ENCODE results near the gene GOLGA6L10.
A peak's percentile ranks its signal among the peaks of the same experiment; 100 is the strongest.
"Not testable (repeated sequence)": the region's sequence is repeated elsewhere in the genome, so short reads cannot be mapped to it uniquely, and the experiment has no call there.

GOLGA6L10 gene

DNA sequence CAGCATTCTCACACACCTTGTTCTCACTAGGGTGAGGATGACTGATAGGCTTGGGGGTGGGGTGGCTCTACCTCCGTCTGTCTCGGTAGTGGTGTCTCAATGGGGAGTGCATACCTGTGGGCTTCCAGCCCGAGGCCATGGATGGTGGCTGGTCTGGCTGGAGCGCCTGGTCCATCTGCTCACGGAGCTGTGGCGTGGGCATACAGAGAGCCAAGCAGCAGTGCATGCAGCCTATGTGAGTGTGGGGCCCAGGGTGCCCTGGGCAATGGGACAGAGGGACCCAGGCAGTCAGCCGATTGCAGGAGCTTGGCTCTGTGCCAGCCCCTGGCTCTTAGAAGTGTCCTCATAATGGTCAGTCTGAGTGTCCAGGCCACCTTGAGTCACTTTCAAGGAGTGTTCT lies 31.8 kb downstream of the GOLGA6L10 start:
- DNase-seq (ENCODE audit: low spot score), result not testable (repeated sequence)

DNA sequence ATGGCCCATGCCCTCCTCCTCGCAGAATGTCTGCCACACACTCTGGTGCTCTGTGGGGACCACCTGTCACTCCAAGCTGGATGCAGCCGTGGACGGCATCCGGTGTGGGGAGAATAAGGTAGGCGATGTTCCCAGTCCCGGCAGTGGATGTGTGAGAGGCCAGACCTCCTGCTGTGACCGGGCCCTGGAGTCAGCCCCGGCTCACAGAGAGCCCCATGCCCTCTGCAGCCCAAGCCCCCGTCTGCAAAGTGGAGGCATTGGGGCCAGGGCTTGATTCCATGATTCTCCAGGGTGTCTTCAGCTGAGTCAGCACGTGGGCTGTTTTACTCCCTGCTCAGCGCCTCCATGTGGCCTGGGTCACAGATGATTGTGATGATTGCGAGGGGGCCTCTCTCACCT lies 32.2 kb downstream of the GOLGA6L10 start:
- DNase-seq (ENCODE audit: low spot score), result no peak

DNA sequence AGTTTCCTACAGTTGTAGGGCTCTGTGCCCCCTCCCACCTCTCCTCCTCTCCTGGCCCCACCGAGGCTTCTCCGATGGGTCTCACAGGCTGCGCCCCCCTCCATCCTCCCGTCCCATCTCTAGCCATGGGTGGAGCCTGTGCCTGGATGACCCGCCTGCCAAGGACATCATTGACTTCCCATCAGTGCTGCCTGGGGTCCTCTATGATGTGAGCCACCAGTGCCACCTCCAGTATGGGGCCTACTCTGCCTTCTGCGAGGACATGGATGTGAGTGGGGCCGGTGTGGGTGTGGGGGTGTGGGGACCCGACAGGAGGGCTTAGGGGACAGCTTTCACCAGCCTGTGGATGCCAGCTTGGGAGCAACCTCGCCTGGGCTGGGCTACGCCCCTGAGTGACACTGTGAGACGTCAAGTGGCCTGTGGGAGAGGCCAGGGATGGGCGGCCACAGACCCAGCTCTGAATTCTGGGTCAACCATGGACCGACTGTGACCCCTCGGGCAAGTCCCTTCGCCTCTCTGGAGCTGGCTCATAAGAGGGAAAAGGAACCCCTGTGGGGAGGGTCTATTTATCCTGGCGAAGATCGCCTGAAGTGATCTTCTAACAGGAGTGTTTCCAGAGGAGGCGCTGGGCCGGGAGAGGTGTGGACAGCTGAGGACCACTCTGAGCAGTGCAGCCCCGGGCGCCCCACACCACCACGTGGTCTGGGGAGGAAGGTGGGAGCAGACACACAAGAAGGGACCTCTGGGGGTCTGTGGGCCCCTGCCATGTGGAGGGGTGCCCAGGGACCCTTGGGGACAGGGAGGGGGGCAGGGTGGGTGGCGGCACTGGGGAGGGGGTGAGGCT lies 32.8 kb downstream of the GOLGA6L10 start:
- not testable (repeated sequence) for DNase-seq (ENCODE audit: low spot score)

DNA sequence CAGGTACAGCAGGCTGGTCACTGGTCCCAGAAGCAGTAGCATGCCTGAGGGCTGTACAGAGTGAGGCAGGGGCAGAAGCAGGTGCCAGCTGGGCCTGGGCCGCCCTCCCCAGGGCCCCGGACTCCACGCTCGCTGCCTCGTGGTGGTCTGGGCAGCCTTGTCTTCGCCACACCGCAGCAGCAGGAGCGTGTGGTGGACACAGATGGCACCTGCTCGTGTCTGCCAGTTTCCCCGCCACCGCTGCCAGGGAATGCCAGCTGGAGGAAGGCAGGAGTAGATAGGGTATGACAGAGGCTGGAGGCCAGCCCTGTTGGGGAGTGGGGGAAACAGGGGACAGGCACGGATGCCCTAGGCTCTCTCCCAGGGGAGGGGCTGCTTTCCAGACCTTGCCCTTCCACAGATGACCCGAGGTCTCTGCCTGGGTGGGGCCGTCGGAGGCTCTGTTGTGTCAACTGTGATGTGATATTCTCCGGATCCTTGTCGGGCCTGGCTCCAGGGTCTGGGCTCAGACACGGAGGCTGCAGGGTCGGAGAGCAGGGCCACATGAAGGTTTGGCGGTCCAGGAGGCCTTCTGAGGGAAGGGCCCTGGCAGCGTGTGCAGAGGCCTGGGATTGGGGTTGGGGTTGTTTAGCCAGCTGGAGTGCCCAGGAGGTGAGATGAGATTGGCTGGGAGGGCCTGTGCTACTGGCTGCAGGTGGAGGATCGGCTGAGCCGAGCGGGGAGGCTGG lies 33.6 kb downstream of the GOLGA6L10 start:
- no peak for DNase-seq (ENCODE audit: low spot score)

DNA sequence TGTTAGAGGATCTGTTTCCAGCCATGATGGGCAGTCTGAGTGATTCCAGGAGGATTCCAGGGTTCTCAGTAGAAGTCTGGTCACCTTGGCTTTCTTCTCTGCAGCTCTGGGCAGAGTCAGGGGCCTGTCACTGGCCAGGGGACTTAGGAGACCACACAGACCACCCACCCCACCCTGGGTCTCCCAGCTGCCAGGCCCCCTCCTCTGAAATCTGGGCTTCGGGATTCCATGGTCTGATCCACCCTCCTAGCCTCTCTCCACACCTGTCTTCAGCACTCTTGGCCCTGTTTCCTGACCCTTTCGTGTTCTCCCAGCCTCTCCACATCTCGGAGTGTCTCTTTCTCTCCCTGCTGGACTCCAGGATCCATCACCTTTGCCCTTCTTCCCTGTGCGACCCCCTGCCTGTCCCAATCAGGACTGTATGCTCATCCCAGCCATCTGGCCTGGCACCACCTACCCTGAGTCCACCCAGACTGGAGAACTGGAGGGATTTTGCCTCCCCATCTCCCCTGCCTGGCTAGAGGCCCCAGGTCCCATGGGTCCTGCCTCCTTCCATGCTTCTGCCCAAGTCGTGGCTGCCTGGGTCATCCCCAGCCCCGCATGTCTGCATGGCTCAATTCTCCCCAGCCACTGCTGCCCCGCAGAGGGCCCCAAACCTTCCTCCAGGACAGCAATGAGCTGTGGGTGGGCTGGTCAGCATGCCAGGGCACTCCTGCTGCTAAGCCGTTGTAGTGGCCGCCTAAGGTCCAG lies 34.3 kb downstream of the GOLGA6L10 start:
- no peak for DNase-seq (ENCODE audit: low spot score)

DNA sequence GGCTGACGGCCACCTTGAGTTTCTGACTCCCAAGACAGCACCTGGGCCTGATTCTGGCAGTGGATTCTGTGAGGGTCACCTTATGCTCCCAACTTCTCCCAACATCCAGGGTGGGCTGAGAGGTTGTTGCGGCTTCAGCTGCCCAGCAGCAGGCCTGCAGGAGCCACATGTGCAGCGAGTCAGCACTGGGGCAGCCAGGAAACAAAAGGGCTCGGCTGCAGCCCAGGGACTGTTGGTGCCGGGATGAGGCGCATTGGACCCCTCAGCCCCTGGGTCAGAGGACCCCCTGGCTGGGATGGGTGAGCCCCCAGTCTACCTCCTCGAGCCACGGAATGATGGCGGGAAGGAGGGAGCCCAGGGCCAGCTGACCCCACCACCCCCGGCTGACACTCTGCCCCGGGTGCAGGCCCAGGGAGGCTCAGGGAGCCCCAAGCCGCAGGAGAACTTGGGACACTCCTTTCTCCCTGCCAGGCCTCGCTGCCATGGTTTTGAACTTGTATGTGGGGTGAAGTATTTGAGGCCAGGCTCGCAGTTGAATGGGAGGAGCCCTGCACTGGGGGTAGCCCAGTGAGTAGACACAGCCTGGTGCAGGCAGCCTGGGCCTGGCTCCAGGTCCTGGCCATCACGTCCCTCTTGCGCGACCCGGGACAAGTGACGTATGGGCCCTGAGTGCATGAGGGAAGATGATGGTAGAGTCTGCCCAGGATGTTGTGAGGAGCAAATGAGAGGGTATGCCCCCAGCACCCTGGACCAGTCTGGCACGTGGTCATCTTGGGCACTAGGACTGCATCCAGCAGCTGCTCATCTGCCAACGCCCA lies 35.1 kb downstream of the GOLGA6L10 start:
- not testable (repeated sequence) for DNase-seq (ENCODE audit: low spot score)

DNA sequence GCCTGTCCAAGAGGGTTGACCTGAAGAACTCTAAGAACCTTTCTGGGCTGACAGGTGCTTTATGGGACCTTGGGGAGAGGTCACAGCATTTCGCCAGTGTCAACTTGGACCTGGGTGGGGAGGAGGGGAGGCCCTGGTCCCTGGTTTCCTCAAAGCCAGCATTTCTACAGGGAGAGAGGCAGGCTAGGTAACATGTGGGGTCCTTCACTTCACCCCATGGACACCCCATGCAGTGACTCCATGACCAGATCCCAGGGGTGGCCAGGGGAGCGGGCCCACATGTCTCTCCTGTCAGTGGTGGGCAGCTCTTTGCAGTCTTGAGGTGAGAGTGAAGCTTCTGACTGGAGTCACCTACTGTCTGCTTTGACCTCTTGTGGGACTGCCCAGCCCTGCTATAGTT lies 35.8 kb downstream of the GOLGA6L10 start:
- DNase-seq (ENCODE audit: low spot score), result no peak

DNA sequence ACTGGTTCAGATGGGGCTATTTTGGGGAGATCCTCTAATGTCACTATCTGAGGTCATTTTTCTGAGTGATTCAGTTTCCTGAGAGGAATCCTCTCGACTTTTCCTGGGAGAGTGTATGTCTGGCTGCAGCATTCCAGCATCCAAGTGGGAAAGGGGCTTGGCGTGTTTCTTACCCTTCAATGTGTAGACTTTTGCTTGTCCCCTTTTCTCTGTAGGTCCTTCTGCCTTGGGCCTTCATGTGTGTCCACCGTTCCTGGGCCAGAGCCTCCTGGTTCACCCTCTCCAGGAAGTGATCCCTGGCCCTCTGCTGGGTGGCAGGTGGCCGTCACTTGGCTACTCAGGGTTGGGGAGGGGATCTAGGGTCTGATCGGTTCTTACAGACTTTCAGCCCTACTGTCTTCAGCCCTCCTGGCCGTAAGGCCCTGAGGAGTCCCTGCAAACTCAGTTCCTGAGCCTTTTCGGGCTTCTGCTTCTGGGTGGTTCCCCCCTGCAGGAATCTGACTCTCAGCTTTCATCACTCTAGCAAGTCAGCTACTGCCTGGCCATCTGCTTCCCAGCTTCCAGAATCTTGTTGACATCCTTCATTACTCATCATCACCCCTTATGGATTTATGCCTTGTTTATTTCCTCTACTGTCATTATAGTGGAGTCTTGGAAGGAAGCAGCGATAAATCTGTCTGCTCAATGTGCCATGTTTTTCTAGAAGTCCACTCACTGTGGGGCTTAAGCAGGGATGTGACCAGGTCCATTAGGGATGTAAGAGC lies 36.5 kb downstream of the GOLGA6L10 start:
- peak; percentile 89 for DNase-seq (ENCODE audit: low spot score)

DNA sequence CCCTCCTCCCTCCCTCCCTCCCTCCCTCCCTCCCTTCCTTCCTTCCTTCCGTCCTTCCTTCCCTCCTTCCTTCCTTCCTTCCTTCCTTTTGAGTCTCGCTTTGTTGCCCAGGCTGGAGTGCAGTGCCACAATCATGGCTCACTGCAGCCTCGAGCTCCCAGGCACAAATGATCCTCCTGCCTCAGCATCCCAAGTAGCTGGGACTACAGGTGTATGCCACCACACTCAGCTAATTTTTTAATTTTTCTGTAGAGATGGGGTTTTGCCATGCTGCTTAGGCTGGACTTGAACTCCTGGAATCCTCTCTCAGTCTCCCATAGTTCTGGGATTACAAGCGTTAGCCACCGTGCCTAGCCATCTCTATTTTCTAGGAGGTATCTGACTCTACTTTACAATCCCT lies 38.0 kb downstream of the GOLGA6L10 start:
- not testable (repeated sequence) for DNase-seq (ENCODE audit: low spot score)

DNA sequence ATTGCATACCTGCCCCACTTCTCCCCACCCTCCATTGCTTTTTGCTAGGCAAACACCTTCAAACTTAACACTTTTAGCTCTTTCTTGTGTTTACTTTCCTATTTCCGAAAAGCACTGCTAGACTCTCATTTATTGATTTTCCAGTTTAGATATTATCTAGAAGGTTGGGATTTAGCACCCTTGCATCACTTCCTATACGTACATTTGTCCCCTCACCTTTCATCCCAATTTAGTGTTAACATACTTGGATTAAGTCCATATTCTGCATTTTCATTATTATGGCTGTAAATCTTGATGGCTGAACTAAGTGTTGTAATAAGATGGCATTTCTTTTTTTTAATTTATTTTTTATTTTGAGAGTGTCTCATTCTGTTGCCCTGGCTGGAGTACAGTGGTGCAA lies 39.5 kb downstream of the GOLGA6L10 start:
- no peak for DNase-seq (ENCODE audit: low spot score)

DNA sequence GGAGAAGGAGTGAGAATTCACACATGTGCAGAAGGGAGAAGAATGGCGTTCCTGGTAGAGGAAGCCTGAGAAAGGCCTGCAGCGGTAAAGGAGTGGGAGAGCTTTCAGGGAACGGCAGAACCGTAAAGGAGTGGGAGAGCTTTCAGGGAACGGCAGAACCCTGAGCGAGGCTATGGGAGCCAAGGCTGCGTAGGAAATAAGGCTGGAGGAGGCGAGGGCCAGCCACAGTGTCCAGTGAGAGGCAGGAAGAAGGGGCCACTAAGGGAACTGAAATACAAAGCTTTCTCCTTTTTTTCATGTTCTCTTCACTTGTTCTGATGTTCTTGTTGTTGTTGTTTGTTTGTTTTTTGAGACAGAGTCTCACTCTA lies 41.6 kb downstream of the GOLGA6L10 start:
- no peak for DNase-seq (ENCODE audit: low spot score)

DNA sequence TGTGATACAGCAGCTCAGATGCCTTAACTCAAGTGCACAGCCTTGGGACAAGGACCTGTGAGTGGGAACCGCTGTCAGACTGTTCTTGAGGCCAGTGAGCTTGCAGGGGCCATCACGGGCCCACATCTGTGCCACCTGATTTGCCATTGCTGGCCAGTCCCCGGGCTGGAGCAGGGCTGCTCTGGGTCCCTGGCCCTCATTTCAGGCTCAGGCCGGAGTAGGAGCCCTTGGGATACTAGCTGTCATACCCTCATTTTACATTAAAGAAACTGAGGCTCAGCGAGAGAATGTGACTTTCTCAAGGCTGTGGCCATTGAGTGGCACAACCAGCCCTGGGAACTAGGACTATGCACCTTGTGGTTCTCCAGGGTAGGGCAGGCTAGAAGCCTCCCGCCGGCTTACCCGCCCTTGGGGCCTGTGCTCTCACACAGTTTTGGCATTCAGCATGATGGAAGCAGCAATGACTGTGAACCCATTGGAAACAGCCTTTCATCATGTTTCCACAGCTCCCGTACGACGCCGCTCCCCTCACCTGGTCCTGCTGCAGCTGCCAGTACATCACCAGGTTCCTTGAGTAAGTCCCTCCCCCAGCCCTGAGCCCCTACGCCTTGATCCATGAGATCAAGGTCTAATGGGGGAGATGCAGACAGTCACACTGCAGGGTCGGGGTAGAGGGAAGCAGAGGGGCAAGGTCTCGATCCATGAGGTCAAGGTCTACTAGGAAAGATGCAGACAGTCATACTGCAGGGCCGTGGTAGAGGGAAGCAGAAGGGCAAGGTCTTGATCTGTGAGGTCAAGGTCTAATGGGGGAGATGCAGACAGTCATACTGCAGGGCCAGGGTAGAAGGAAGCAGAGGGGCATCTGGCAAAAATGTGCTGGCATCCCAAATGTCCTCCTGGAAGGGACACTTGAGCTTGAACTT lies 42.2 kb downstream of the GOLGA6L10 start:
- no peak for DNase-seq (ENCODE audit: low spot score)

DNA sequence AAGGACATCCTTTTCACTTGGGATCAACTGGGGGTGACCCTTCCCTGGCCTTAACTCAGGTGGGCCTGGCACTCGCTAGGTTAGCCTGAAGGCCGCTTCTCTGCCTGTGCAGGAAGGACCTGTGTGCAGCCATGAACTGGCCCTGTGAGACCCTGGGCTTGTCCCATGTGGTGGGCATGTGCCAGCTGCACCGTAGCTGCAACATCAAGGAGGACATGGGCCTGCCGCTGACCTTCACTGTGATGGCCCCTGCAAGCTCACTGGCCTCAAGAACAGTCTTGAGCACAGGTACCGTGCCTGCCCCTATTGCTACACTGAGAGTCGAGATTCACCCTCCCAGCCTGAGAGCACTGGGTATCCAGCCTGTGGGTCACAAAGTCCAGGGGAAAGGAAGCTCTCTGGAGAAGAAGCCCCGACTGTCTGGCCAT lies 43.6 kb downstream of the GOLGA6L10 start:
- DNase-seq (ENCODE audit: low spot score), result no peak

DNA sequence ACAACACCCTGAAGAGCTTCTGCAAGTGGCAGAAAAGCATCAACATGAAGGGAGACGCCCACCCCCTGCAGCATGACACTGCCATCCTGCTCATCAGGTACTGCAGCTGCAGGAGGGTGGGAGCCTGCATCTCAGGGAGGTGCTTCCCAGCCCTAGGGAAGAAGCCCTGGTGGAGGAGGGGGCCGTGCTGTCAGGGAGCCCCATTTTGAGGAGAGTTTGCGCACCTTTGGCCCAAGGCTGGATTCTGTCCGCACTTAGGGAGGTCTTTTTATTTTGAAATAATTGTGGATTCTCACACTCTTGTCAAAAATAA lies 44.5 kb downstream of the GOLGA6L10 start:
- no peak for DNase-seq (ENCODE audit: low spot score)

DNA sequence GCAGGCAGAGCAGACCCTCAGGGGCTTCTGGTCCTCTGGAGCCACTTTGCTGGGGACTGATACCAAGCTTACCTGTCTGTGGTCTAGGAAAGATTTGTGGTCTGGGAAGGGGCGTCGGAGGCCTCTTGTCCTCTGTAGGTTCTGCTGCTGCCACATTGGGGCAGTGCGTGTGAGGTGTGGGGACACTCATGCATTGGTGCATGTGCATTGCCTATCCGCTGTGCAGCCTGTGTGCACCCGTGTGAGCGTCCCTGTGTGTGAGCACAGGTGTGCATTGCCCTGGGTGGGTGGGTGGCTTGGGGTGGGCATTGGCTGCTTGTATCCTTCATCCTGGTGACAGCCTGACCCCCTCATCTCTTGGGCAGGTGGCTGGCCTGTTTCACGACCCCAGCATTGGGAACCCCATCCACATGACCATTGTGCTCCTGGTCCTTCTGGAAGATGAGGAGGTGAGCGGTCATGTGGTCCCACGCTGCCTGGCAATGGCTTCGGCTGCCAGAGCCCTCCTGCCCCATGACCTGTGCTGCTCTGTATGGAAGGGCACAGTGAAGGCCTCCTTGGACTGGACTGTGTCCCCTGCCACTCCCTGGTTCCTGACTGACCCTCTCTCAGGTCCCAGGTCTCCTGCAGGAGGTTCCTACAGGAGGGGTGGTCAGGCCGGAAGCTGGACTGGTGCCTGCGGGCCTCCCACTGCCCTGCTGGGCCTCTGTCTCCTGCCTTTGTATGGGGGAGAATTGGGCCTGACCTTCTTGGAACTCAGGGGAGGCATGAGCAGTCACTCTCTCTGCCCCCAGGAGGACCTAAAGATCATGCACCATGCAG lies 45.1 kb downstream of the GOLGA6L10 start:
- no peak for DNase-seq (ENCODE audit: low spot score)

DNA sequence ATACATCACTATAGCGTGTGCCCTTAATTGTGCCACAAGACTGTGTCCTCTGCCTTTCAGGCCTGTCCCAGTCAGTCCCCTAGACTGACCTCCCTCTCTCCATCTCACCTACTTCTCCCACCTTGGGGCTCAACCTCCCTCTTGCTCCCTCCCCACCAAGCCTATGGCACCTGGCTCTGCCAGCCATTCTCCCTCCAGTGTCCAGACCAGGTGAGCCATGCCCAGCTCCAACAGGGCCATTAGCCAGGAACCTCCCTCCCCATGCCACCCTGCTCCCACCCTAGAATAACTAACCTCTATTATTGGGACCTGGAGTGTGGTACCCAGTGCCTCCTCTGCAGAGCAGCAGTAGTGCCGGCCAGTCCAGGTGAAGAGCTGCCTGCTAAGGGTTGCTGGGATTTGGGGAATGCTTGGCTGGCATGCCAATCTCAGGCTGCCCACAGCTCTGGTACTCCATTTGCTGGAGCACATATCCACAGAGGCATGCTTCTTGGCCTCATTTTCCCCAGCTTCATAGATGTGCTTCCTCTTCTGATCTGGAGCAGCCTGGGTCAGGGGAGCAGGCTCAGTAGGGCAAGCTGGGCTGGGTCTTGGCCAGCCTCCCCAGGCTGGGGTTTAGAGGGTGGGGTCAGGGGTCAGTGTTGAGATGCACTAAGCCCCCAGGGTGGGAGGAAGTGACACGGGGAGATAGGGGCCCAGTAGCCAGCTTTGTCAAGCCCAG lies 47.8 kb downstream of the GOLGA6L10 start:
- DNase-seq (ENCODE audit: low spot score), result no peak

DNA sequence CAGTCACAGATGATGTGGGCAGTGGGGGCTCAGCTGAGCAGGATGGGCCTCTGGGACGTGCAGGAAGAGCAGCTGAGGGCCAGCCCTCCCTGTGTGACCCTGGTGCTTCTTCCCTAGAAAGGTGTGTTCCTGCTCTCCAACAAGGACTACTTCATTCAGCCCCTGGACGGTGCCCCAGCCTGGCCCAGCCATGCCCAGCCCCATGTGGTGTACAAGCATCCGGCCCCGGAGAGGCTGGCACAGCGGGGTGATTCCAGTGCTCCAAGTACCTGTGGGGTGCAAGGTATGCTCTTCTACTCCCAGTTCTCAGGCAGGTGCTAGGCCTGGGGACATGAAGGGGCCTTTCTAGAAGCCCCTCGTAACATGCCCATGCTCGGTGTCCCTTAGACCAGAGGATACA lies 48.4 kb downstream of the GOLGA6L10 start:
- DNase-seq (ENCODE audit: low spot score), result no peak

DNA sequence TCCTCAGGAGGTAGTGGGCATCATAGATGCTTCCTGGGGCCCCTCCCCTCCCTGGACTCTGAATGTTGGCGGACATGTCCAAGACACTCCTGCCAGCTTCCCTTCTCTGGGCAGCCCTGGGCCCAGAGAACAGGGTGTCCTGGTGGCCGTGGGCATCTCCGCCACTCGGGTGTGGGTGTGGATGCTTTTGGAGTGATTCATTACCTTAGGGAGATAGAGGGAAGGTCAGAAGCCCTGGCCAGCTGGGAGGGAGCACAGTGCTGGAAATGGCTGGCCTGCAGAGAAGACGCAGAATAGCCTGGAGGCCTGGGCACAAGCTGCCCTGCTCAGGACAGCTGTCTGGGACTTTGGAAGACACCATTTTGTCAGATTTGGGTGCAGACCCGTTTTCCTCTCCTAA lies 48.9 kb downstream of the GOLGA6L10 start:
- DNase-seq (ENCODE audit: low spot score), result not testable (repeated sequence)

DNA sequence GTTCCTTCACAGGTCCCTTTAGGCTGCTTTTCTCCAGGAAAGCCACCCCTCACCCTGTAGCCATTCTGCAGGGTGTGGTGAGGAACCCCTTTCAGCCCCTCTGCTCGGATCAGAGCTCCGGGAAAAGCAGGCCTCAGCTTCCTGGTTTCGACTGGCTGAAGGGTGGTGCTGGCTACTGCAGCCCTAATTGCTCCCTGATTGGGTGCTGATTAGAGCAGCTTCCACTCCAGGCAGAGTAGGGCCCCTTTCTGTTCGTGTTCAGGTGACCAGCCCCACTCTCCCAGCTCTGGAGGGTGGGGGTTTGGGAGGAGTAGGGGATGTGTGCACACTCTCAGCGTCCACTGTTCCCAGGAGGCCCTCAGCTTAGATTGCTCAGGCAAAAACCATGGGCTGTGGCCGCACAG lies 49.8 kb downstream of the GOLGA6L10 start:
- not testable (repeated sequence) for DNase-seq (ENCODE audit: low spot score)

Data from kidney capillary endothelial cell (primary cell).